Mesothelial cell of epicardium (in vitro differentiated cells): Measurements from ENCODE around the gene ZBTB32. TPM values are rescaled to one million over a fixed set of nuclear protein-coding genes. Genes with fewer than 3 reads are reported as not detected.

Experiments used
- DNase-seq, 2 experiments: peaks; one replicate each; pipeline ENCODE4 v3.0.0; 2021; ENCODE audit warnings: low spot score in 2 of 2; ENCODE audit not compliant: unreplicated experiment in 2 of 2
- H3K27ac Mint-ChIP-seq: 2 replicates; pipeline ENCODE4 v1.8.0; 2021; ENCODE audit warnings: mixed read lengths
- H3K27me3 Mint-ChIP-seq: 2 replicates; pipeline ENCODE4 v1.8.0; 2021; ENCODE audit warnings: low read depth, mixed read lengths
- H3K36me3 Mint-ChIP-seq: 2 replicates; pipeline ENCODE4 v1.8.0; 2021; ENCODE audit warnings: mixed read lengths
- H3K4me1 Mint-ChIP-seq: 2 replicates; pipeline ENCODE4 v1.8.0; 2021; ENCODE audit warnings: mixed read lengths
- H3K4me3 Mint-ChIP-seq: 2 replicates; pipeline ENCODE4 v1.8.0; 2021; ENCODE audit warnings: mild to moderate bottlenecking, moderate library complexity, mixed read lengths
- H3K9me3 Mint-ChIP-seq: 2 replicates; pipeline ENCODE4 v1.8.0; 2021; ENCODE audit warnings: mixed read lengths
- CTCF ChIP-seq: fragments of 200-600 bp; sonication (generic); IDR thresholded peaks from one replicate; pipeline ENCODE4 v1.5.0; 2021; ENCODE audit warnings: antibody characterized with exemption; ENCODE audit not compliant: unreplicated experiment
- total RNA-seq: library from RNA; stranded (reverse); gene quantifications from 3 replicates; pipeline ENCODE4 v1.2.1, GENCODE V29; 2021

ZBTB32 gene
- total RNA-seq, 1 donor from 2014 or later: not detected

- peaks cover 46% of the 10 kb centered on the region for H3K36me3 Mint-ChIP-seq
- no peak for DNase-seq
- TF ChIP-seq CTCF: no peak
- no peaks in the 10 kb centered on the region for H3K9me3 Mint-ChIP-seq
- no peak overlapping the region for H3K27ac Mint-ChIP-seq
- no peaks in the 10 kb centered on the region for H3K4me1 Mint-ChIP-seq
- H3K27me3 Mint-ChIP-seq: no peaks in the 10 kb centered on the region
- H3K4me3 Mint-ChIP-seq: no peak overlapping the region
Observed at GRCh38 chr19:35731353-35731752, 27.0 kb downstream of the ZBTB32 start.

- Mint-ChIP-seq H3K9me3 (no peaks in the 10 kb centered on the region), H3K4me3 (no peak overlapping the region), H3K27ac (no peak overlapping the region), H3K4me1 (no peaks in the 10 kb centered on the region), H3K36me3 (peaks cover 46% of the 10 kb centered on the region), H3K27me3 (no peaks in the 10 kb centered on the region)
- no peak for DNase-seq
- no peak for TF ChIP-seq CTCF
Observed at GRCh38 chr19:35731779-35732405, 27.5 kb downstream of the ZBTB32 start.

- Mint-ChIP-seq H3K4me3 (no peak overlapping the region), H3K36me3 (peaks cover 45% of the 10 kb centered on the region)
- DNase-seq: no peak
Observed at GRCh38 chr19:35732540-35733179, 28.3 kb downstream of the ZBTB32 start.

GRCh38 chr19:35733180-35734125, 29.1 kb downstream of the ZBTB32 start:
- no peaks in the 10 kb centered on the region for H3K27me3 Mint-ChIP-seq
- no peak for TF ChIP-seq CTCF
- no peak for DNase-seq
- no peak overlapping the region for H3K4me3 Mint-ChIP-seq
- no peaks in the 10 kb centered on the region for H3K9me3 Mint-ChIP-seq
- H3K36me3 Mint-ChIP-seq: peaks cover 39% of the 10 kb centered on the region
- no peak overlapping the region for H3K27ac Mint-ChIP-seq
- H3K4me1 Mint-ChIP-seq: no peaks in the 10 kb centered on the region

More at GRCh38 chr19:35732540-35733179, 28.3 kb downstream of the ZBTB32 start:
- no peaks in the 10 kb centered on the region for H3K27me3 Mint-ChIP-seq
- no peaks in the 10 kb centered on the region for H3K9me3 Mint-ChIP-seq
- TF ChIP-seq CTCF: no peak
- H3K27ac Mint-ChIP-seq: no peak overlapping the region
- H3K4me1 Mint-ChIP-seq: no peaks in the 10 kb centered on the region

GRCh38 chr19:35734273-35734672, 29.9 kb downstream of the ZBTB32 start:
- Mint-ChIP-seq H3K27me3 (no peaks in the 10 kb centered on the region), H3K27ac (no peak overlapping the region), H3K4me3 (no peak overlapping the region), H3K4me1 (no peaks in the 10 kb centered on the region), H3K9me3 (no peaks in the 10 kb centered on the region), H3K36me3 (peaks cover 42% of the 10 kb centered on the region)
- TF ChIP-seq CTCF: no peak
- no peak for DNase-seq
